Measurements from ENCODE around the gene NES.

- no peak for TF ChIP-seq CTCF (IDR thresholded peaks at IDR 0.05; ENCODE audit: insufficient read depth, low read length, poor library complexity, severe bottlenecking)
- TF ChIP-seq EZH2phosphoT487 (conservative IDR thresholded peaks at IDR 0.05; ENCODE audit: low read length) = no peak
Measured at GRCh38 chr1:156664046-156664766, 13.0 kb downstream of the NES start.

All from SU-DHL-6 (cell line).